ENCODE results near the gene GIMAP5. TPM values are rescaled to one million over a fixed set of nuclear protein-coding genes. Genes with fewer than 3 reads are reported as not detected.
A peak's percentile ranks its signal among the peaks of the same experiment; 100 is the strongest.

Gene GIMAP5
- total and polyA plus RNA-seq, 9 of the 15 experiments (the other 6 are each of a cell fraction or from before 2014, with no cell fraction given), result 0.35 TPM; not detected in 8

- TF ChIP-seq CBX5 (IDR thresholded peaks at IDR 0.05; ENCODE audit: borderline replicate concordance, low read depth) (no peak), TRIM25 (IDR thresholded peaks at IDR 0.05; ENCODE audit: borderline replicate concordance) (no peak), TEAD2 (tag; IDR thresholded peaks at IDR 0.05) (no peak), POU5F1 (IDR thresholded peaks at IDR 0.05; ENCODE audit: borderline replicate concordance, low read depth, low read length, partially characterized antibody) (no peak), PRPF4 (IDR thresholded peaks at IDR 0.05; ENCODE audit: insufficient read depth, low read depth, low read length, poor library complexity, severe bottlenecking) (no peak), HSF4 (CRISPR knock-in tag; IDR thresholded peaks at IDR 0.05; ENCODE audit: borderline replicate concordance) (no peak), RAD51 (IDR thresholded peaks at IDR 0.05; ENCODE audit: borderline replicate concordance, low read depth) (no peak)
These were observed 11.2 kb downstream of the GIMAP5 start (continued) for GRCh38 chr7:150748376-150748775.

DNA sequence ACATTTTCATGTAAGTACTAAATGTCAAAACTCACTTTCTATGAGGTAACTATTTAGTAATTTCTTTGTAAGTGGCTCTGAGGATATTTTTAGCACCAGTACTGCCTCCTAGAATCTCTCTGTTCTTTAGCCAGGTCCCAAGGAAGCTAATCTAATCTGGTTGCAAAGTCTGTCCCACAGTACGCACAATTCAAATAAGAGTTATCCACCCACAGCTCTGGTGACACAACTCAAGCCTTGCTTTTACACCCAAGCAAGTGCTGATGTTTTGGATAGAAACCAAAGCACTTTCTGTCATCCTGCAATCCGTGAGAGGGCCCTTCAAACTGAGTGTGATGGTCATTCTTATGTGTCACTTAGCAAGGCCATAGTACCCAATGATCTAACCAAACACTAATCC is 14.5 kb downstream of the GIMAP5 start:
- peak in 1 of 2 experiments; percentile 45; a peak in 1 of 4 replicates for TF ChIP-seq FOXA3 (CRISPR knock-in tag; conservative IDR thresholded peaks at IDR 0.05 in 1 of 2, IDR thresholded peaks at IDR 0.05 in 1 of 2)
- peak; percentile 24; the same call in 1 of the 2 replicates for TF ChIP-seq CBFA2T3 (IDR thresholded peaks at IDR 0.05)
- TF ChIP-seq CBX3 (IDR thresholded peaks at IDR 0.05; ENCODE audit: borderline replicate concordance in 1 of 2, low read length in 2 of 2), result no peak
- Histone ChIP-seq H3K4me1 (replicated peaks in 1 of 2; ENCODE audit: control insufficient read depth in 2 of 2, insufficient read depth in 2 of 2, low read length in 2 of 2) (no peaks in the 10 kb centered on the region), H3K36me3 (ENCODE audit: control insufficient read depth, insufficient read depth, low read length) (no peaks in the 10 kb centered on the region), H4K20me1 (replicated peaks; ENCODE audit: control insufficient read depth, insufficient read depth, low read length) (peaks cover 5% of the 10 kb centered on the region; the same call in 1 of the 2 replicates), H3K4me3 (no peak overlapping the region), H3K79me2 (ENCODE audit: control insufficient read depth, insufficient read depth, low read length) (no peaks in the 10 kb centered on the region), H3K27ac (ENCODE audit: extremely low read depth, low read depth, low read length) (no peak overlapping the region), H3K27me3 (ENCODE audit: control insufficient read depth in 2 of 2, insufficient read depth in 2 of 2, low read length in 2 of 2) (peaks cover 12 to 32% of the 10 kb centered on the region in 2 experiments), H3K4me2 (ENCODE audit: insufficient read depth, low read length) (no peak overlapping the region), H3K9me1 (ENCODE audit: control insufficient read depth, insufficient read depth, low read length) (no peaks in the 10 kb centered on the region), H3K9ac (ENCODE audit: insufficient read depth in 1 of 2, low read depth in 2 of 2, low read length in 2 of 2) (no peak overlapping the region), H2AFZ (ENCODE audit: low read depth, low read length) (no peak overlapping the region), H3K9me3 (replicated peaks; ENCODE audit: control insufficient read depth, insufficient read depth, low read depth, low read length) (no peaks in the 10 kb centered on the region)
- intact Hi-C loops (cut with micrococcal nuclease) (loop anchor here (10.0 kb wide), 2 partner anchors 227 to 397 kb away; no protein-coding TSS in a partner anchor), in situ Hi-C loops (cut with MboI) (loop anchor here (25.0 kb wide), 1 partner anchor 464 kb away; no protein-coding TSS in a partner anchor)
- BruUV-seq (replicated peaks), result no TSS peak
- peak in 2 of 4 experiments; percentile 4 to 18 for DNase-seq (ENCODE audit: extremely low read depth in 1 of 4, low spot score in 3 of 4)
- WGBS (ENCODE audit: insufficient coverage, low coverage, missing lambda C conversion rate), result 0% methylated on average over 2 of the region's 2 CpGs
- ChIA-PET CTCF (ENCODE audit: low intra/inter-chr PET ratio) (no interaction called here), POLR2A (no interaction called here)
- no peak for ATAC-seq
- peak; percentile 42 for FAIRE-seq

Measured in K562 (cell line).